ENCODE results near the gene CRIP3.
"Not testable (repeated sequence)": the region's sequence is repeated elsewhere in the genome, so short reads cannot be mapped to it uniquely, and the experiment has no call there.

Gene CRIP3, protein sequence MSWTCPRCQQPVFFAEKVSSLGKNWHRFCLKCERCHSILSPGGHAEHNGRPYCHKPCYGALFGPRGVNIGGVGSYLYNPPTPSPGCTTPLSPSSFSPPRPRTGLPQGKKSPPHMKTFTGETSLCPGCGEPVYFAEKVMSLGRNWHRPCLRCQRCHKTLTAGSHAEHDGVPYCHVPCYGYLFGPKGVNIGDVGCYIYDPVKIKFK
- total RNA-seq: 0 to 0.12 (median 0.05) reads per million in 18 experiments

DNA sequence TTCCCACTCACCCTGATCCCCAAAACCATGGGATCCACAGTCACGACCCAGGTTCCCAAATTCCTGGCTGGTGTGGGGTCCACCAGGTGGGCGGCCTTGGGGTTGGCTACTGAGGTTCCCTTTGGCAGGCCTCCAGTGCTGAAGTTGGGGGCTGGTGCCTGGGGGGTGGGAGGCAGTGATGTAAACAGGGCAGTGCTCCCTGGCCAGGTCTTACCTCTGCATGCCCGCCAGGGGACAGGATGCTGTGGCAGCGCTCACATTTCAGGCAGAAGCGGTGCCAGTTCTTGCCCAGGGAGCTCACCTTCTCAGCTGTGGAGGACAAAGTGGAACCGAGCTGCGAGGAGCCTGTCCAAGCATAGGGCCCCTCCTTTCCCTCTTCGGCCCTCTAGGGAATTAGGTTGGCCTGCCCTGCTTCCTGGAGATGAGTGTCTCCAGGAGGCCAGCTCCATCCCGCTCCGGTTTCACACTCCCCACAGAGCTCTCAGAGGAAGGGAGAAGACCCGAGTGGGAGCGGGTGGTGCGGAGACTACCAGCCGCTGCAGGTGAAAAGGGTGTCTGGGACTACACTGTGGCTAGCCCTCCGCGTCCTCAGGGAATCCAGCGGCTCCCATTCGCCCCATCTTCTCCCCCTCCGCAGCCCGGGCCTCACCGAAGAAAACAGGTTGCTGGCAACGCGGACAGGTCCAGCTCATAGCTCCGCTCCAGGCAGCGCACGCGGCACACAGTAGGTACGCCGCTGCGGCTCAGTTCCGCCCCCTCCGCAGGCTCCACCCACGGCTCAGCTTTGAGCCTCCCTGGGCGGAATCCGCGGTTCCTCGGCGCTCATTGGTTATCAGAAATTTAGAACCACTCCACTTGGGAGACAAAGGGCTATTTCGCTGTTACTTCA, at the start of gene CRIP3:
Gene CRIP3 (minus strand): TSS at position 726 of the 889 bp plus-strand sequence. CDS start 34 bp downstream, at position 692.
- DNase-seq: peak in 1 of 2 donors; percentile 25

DNA sequence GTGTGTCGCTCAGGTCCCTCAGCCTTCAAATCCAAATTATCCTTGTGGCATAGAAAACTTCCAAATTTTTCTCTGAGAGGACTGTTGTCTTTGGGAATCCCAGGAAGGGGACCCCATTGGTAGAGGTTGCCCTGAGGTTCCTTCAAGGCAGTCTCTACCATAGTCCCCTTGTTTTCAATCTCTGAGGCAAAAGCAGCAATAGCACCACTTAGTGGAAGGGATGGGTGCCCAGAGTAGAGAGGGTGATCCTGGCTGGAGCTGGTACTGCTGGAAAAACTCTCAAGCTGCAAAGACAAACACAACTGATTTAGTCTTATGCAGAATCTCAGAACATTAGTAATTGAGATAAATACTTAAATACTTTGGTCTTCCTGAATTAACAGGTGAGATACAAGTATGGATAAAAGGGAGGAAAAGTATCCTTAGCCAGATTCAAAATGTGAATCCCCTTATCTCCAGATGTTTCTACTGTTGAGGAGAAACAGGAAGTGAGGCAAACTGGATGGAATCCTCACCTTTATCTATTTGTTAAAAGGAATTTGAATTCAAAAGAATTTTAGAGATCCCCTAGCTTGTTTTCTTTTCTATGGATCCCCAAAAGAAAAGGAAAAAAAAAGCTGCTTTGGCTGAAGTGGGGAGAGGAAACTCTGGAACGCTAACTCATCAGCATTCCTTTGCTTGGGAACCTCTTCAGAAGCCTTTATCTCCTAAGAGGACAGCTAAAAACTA, 47.4 kb upstream of the CRIP3 start:
- DNase-seq: peak in 1 of 2 donors; percentile 7

DNA sequence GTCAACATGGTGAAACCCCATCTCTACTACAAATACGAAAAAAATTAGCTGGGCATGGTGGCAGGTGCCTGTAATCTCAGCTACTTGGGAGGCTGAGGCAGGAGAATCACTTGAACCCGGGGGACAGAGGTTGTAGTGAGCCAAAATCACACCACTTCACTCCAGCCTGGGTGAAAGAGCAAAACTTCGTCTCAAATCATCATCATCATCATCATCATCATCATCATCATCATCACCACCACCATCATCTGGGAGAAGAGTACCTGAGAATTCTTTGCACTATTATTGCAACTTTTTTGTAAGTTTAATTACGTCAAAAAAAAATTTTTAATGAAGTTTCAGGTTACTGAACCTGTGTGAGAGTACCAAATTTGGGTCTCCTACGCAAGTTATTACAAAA, 43.3 kb upstream of the CRIP3 start:
- not testable (repeated sequence) for DNase-seq

DNA sequence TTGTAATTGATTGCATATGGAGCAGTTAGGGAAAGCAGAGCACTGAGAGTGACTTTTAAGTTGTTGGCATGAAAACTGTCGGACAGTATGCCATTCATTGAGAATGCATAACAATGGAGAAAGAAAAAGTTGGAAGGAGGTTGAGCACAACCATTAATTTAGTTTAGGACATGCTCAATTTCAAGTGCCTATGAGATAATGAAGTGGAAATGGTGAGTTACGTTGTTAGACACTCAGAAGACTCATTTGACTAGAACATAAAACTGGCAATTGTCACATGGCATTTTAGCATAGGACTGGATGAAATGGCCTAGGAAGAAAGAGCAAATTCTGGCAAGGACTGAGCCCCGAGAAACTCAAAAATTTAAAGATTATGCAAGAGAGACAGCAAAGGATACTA, 38.8 kb upstream of the CRIP3 start:
- no peak for DNase-seq

DNA sequence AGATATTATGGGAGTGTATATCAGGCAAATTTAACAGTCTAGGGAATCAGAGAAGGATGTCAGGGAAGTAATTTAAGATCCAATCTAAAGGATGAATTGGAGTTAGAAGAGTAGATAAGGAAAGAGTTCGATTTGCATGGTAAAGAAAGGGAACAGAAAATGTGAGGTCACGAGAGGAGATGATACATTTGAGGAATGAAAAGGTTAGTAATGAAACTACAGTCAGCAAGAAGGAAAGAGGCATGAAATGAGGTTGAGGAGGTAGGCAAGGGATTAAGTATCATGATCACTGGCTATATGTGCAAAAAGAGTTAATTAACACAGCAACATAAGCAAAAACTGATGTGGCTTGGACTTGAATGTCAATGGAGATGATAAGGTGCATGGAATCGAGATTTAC, 38.4 kb upstream of the CRIP3 start:
- no peak for DNase-seq

DNA sequence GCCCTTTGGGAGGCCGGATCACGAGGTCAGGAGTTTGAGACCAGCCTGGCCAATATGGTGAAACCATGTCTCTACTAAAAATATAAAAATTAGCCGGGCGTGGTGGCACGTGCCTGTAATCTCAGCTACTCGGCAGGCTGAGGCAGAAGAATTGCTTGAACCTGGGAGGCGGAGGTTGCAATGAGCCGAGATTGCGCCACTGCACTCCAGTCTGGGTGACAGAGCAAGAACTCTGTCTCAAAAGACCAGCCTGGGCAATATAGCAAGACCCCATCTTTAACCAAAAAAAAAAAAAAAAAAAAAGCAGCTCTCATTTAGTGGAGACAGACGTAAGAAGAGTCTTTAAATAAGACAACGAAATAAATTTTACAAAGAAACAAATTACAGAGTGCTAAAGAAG, 37.6 kb upstream of the CRIP3 start:
- DNase-seq: not testable (repeated sequence)

DNA sequence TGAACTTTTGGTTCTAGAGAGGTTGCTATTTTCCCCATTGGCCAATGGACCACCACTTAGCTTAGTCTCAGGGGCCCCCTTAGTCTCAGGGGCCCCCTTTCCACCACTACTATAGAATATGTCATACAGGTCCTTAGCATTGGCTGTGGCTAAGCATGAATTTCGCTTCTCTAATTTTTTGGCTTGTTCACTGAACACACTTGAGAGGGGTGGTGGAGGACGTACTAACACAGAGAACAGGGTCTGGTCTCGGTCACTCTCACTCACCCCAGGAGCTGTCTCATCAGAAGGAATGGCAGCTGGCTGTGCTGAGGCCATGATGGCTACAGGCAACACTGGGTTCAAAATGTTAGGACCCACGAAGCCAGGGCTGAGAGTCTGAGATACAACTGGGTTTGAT, 30.5 kb upstream of the CRIP3 start:
- no peak for DNase-seq

DNA sequence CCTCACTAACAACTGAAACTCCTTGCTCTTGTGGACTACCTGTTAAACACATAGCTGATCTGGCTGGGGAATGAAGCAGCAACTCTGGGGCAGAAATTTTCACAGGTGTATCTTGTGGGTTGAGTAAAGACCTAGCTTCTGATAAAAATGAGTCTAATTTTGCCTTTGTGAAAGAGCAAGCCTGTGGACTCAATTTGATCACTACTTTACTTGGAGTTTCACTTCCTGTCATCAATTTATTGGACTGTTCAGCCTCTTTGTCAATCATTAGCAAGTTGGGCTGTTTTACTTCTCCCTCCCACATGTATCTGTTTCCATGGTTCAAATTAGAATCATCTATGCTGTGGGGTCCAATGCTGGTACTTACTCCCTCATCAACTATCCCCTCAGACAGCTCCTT, 29.6 kb upstream of the CRIP3 start:
- no peak for DNase-seq

DNA sequence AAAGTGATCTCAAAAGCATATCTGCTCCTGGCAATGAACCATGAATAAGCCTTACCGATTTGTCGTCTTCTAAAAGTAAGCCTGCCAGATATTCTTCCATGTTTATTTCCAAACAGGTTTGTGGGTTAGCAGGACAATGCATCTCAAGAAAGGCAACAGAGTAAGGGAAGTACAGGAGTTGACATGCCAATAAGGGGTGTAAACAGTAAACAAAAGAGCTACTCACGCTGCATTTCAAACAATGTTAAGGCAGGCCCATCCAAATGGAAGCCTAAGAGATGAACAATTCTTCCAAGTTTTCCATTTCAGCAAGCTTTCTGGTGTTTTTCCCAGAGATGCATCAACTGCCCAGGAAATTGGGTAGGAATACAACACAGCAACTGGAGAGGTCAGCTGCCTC, 27.8 kb upstream of the CRIP3 start:
- DNase-seq: no peak

DNA sequence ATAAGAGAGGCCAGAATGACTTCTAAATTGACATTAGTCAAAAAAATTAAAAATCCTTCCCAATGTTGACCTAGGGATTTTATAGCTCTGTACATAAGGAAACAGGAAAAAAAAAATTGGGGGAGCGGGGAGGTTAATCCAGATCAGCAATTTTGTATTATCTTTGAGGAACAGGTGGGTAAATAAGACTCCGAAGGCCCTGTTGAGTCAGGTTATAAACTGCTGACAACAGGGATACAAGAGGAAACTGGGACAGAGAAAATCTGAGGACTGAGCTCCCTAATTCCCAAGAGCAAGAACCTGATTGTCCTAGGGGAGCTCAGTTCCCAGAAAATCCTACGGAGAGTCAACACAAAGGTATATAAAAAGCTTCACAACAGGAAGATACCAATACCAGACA, 26.8 kb upstream of the CRIP3 start:
- DNase-seq: no peak

DNA sequence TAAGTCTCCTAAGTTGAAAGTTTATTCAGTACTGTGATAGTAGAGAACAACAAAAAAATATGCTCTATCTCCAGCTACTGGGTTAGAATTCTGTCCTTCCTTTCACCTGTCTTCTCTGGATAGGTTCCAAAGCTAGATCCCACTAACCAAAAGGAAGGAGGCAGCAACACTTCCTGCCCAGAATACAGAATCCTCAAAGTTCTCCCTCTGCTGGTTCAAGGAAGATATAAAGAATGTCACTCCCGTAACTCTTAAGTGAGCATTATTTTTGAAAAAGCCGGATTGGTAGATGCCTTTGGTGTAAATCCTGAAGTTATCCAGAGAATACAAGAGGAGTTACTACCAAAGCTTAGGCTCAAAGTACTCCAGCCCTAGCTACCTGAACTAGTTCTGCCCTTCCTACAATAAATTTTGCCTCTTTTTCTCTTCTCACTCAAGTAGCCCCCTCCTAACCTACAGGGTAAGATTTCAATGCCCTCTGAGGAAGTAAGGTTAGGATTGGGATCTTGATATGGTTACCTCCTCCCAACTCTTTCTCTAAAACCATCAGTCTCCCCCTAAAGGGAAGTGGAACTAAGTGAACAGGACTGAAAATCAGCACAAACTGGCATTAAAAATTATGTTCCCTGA, 26.0 kb upstream of the CRIP3 start:
- peak; percentile 37 to 62 for DNase-seq

DNA sequence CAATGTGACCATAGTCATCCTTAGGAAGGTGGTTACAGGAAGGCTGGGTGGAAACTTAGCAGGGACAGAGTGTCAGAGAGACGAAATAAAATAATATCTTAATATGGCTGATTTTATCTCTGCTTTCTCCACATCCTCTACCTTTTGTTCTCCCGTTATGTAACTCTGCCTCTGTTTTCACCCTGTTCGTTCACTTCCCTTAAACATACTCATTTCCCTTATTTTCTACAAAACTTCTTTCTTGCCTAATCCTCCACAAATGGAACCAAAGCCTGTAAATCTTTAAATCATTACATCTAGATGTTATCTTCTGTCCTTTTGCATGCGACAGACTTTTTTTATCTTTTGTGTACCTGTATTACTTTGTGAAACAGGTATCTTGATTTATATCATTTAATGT, 23.3 kb upstream of the CRIP3 start:
- DNase-seq: peak; percentile 27 to 78

DNA sequence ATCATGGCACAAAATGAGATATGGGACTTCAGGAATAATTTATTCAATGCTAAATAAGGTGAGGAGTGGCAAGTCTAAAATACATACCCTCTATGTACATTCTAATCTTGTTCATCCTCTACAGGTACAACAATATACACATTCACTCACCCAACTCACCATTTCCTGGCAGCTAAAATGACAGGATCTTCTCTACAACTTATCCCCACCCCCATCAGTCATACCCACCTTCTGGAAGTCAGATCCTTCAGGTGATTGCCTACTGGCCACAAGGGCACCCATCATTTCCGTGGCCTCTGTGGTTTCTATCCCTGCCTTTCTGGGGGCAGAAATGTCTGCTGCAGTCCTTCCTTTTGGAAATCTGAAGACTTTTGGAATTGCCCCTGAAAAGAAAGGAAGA, 22.8 kb upstream of the CRIP3 start:
- DNase-seq: no peak

DNA sequence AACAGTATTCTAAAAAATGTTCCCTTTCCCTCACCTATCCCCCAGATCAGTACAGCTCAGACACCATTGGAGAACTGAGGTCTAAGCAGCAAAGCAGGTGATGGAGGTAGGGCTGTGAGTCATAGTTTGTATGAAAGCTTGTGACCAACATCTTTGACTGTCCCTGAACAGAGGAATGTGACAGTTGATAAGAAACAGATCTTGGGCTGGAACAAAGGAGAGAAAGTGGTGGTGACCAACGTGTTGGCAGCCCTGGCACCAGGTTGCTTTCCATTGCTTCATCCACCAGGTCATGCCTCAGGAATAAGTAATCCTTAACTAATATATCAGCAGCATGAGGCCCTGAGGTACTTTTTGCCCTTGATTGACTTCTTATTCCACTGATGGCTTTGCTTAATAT, 19.9 kb upstream of the CRIP3 start:
- no peak for DNase-seq

DNA sequence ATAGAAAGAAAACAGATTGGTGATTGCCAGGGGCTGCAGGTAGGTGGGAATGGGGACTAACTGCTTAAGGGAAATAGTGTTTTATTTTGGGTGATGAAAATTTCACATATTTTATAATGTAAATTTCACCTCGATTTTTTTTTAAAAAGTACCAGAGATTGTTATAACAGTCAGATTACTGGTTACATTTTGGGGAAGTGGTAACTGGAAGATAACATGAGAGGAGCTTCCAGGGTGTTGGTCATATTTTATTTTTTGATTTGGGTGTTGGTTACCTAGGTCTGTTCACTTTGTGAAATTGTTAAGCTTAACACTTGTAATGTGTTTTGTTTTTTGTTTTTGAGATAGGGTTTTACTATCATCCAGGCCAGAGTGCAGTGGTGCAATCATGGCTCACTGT, 17.2 kb upstream of the CRIP3 start:
- DNase-seq: no peak

DNA sequence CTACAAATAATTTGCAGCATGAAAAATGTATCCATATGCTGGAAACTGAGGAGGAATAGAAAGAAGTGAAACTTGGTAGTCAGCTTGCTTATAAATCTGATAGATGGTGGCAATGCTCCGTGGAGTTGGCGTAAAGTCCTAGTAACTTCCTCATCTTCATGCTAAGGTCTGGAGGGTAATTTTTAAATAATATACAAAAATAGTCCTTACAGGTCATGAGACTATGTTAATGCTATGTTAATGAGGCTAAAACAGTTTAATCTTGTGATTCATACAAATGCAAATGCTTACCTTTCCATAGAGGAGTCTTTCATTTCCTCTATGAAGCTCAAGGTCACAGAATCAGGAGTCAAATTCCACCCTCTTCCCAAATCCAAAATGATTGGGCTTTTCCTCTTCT, 9.4 kb upstream of the CRIP3 start:
- DNase-seq: peak; percentile 38 to 40

DNA sequence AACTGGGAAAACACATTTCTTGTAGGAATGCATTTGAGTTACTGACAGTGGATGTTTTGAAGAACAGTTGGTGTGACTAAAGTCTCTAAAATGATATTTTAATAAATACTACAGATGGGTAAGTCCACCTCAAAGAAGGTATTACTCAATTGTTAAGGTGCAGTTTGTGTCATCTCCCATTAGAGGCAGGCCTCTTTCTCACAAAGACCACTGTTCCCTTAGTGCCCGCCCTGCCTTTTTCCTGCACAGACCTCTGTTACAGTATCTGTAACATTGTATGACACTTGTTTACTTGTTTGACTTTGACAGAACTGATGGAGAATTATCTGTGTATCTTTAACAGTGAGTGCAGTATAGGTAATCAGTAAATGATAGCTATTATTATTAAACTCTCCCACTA, 5.2 kb upstream of the CRIP3 start:
- DNase-seq: no peak

DNA sequence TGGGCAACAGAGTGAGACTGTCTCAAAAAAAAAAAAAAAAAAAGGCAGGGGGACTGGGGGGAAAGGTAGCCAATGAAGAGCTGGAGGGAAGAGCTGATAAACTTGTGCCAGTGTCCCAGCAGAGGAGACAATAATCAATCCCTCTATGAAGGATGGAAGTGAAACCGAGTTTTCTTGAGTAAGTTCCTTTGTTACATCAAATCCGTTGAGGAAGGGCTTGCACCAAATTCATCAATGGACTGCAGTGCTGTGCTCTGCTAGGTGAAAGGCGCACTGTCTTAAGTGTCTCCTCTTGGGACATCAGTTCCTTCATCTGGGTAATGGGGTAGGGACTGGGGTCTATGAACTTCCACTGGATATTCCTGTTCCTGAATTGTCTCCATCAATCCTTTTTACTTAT, 3.0 kb upstream of the CRIP3 start:
- DNase-seq: peak; percentile 44 to 58

DNA sequence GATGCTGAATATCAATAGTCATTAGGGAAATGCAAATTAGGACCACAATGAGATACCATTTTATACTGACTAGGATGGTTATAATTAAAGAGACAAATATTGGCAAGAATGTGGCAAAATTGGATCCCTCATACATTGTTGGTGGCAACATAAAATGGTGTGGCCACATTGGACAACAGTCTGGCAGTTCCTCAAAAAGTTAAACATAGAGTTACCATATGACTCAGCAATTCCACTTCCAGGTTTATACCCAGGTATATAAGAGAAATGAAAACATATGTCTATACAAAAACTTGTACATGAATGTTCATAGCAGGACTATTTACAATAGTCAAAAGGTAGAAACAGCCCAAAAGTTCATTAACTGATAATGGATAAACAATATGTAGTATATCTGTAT, 2.0 kb upstream of the CRIP3 start:
- peak; percentile 21 to 66 for DNase-seq

DNA sequence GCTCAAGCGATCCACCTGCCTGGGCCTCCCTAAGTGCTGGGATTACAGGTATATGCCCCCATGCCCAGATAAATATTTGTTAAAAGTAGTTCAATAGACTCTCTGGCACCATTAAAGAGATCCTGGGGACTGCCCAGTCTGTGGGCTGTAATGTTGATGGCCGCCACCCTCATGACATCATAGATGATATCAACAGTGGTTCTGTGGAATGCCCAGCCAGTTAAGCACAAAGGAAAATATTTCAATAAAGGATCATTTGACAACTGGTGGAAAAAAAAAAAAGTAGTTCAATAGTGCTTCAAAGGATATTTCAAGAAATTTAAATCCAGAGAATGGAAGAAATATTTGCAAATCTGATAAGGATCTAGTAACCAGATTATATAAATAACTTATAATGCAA, 1.5 kb upstream of the CRIP3 start:
- DNase-seq: no peak

DNA sequence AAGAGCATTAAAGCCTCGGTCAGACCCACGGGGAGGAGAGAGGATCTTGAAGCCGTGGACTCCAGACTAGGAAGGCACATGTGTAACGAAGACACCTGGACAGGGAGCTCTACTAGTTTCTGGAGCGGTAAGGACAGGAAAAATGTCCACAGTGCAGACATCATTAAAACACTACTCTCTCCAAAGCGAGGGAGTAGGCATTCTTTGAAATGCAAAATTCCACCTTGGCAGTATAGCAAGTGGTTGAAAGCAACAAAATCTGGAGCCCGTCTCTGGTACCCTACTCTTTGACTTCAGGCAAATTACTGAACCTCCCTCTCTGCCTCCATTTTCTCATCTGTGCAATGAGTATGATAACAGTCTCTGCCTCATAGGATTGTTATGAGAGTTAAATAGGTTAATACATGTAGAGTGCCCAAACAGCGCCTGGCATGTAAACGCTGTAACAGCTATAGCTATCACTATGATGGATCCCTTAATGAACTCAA, 408 bp upstream of the CRIP3 start:
- no peak for DNase-seq

DNA sequence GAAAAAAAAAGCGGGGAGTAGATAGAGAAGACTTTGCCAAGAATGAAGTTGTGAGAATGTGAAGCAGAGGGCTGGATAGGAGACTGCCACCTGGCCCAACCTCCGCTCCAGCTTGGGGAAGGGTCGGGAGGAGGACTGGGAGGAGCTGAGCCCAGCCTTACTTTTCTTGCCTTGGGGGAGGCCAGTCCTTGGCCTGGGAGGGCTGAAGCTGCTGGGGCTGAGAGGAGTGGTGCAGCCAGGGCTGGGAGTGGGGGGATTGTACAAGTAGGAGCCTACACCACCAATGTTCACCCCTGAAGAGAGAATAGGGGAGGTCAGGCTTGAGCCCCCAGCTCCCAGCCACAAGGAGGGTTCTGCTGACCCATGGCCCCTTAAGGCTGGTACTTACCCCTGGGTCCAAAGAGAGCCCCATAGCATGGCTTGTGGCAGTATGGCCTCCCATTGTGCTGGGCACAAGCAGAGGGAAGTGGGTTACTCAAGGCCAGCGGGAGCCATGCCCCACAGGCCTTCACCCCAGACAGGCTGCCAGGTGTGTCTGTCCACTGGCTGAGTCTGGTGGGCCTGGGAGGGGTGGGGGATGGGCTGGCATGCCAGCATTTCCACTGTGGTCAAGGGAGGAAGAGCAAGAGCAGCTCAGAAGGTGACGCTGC, 1.1 kb downstream of the CRIP3 start:
- DNase-seq: no peak
